Fibroblast of the aortic adventitia (primary cell): ENCODE results near the gene PITPNM3. TPM values are rescaled to one million over a fixed set of nuclear protein-coding genes. Genes with fewer than 3 reads are reported as not detected.

Experiments used
- DNase-seq: peaks from one replicate; pipeline ENCODE4 v3.0.0-alpha.2; 2010; ENCODE audit warnings: low read depth
- H3K4me3 ChIP-seq: 2 replicates; pipeline ENCODE4 v1.5.1; 2011; ENCODE audit warnings: low read depth, mild to moderate bottlenecking, control low read depth, low read length, moderate library complexity
- total RNA-seq: library from RNA; depleted of rRNA; stranded (reverse); fragments of >200 nt; gene quantifications from 2 replicates; pipeline ENCODE4 v1.2.3, GENCODE V29; 2012; ENCODE audit warnings: low replicate concordance
- TF ChIP-seq, protein P1 (sequence below): IDR thresholded peaks from 2 replicates; pipeline ENCODE4 v1.5.1; 2011; ENCODE audit warnings: mild to moderate bottlenecking, low read length, control low read depth, inconsistent platforms; ENCODE audit not compliant: insufficient read depth

Gene PITPNM3
- total RNA-seq, 1 donor: 1.3 TPM

GRCh38 chr17:6427279-6427781 lies 129.0 kb downstream of the PITPNM3 start:
- DNase-seq: peak; percentile 34
- TF ChIP-seq, protein P1, sequence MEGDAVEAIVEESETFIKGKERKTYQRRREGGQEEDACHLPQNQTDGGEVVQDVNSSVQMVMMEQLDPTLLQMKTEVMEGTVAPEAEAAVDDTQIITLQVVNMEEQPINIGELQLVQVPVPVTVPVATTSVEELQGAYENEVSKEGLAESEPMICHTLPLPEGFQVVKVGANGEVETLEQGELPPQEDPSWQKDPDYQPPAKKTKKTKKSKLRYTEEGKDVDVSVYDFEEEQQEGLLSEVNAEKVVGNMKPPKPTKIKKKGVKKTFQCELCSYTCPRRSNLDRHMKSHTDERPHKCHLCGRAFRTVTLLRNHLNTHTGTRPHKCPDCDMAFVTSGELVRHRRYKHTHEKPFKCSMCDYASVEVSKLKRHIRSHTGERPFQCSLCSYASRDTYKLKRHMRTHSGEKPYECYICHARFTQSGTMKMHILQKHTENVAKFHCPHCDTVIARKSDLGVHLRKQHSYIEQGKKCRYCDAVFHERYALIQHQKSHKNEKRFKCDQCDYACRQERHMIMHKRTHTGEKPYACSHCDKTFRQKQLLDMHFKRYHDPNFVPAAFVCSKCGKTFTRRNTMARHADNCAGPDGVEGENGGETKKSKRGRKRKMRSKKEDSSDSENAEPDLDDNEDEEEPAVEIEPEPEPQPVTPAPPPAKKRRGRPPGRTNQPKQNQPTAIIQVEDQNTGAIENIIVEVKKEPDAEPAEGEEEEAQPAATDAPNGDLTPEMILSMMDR: no peak
- peak overlapping the region; percentile 31 for H3K4me3 ChIP-seq

- TF ChIP-seq, protein P1: no peak
- DNase-seq: no peak
- H3K4me3 ChIP-seq: no peak overlapping the region
Observed at GRCh38 chr17:6426356-6427101, 129.8 kb downstream of the PITPNM3 start.

GRCh38 chr17:6425407-6425806 lies 130.9 kb downstream of the PITPNM3 start:
- DNase-seq: no peak
- TF ChIP-seq, protein P1: no peak
- H3K4me3 ChIP-seq: no peak overlapping the region

DNA sequence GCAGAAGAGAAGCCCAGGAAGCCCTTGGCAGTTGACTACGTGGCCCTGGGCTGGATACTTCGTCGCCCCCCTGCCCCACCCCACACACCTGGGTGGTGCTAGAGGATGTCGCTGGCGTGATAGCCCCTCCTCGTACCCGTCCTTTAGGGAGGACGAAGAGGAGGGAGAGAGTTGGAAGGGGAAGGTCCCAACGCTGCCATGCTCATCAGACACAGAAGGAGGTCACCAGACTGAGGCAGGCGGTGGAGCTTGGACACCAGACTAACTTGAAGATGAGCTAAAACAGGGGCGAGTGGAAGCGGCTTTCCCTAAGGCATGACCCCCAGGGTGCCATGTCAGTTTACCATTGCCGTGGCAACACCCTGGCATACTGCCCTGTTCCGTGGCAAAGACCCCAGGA lies 132.4 kb downstream of the PITPNM3 start:
- no peak overlapping the region for H3K4me3 ChIP-seq
- TF ChIP-seq, protein P1: no peak
- DNase-seq: no peak

GRCh38 chr17:6422654-6423241 lies 133.6 kb downstream of the PITPNM3 start:
- DNase-seq: no peak
- no peak overlapping the region for H3K4me3 ChIP-seq
- TF ChIP-seq, protein P1: no peak

DNA sequence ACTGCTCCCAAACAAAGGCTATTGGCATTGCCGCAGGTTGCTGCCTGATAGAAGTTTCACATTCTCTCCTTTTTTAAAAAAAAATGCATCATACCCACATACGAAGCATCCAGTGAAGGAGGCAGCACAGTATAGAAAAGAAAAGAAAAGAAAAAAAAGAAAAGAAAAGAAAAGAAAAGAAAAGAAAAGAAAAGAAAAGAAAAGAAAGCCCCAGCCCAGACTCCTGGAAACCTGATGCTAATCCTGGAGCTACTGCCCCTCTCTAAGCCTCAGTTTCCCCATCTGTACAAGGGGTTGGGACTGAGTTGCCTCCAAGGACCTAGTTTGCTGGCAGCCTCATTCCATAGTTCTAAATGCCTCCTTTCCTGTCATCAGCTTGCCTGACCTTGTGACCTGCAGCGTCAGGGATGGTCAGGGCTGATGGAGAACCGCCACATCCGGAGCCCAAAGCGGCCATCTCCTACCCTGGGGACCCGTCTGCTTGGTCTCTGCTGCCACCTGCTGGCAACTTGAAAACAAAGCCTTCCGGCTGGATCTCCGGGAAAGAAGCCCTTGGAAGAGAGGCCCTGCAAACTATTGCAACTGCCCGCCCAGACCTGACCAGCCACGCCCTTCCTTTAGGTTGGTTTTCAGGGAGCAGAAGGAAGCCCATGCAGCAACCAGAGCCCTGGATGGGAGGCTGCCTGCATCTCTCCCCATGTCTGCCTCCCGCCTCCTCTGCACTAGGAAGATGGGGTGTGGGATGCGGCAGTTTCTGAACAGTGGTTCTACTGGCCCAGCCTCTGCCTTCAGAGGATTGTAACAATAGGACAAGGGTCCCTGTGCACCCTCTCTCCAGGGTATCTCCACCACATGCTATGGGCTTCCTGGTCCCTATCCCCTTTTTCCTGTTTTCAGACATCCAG lies 134.4 kb downstream of the PITPNM3 start:
- TF ChIP-seq, protein P1: peak; percentile 80
- DNase-seq: peak; percentile 72
- no peak overlapping the region for H3K4me3 ChIP-seq
